Left forelimb (tissue), 1 donor: ENCODE results near the gene SELENOM.
"Not testable (repeated sequence)": the region's sequence is repeated elsewhere in the genome, so short reads cannot be mapped to it uniquely, and the experiment has no call there.

Source experiments
- DNase-seq: peaks from one replicate; pipeline ENCODE4 v3.0.0-alpha.2; 2018; ENCODE audit warnings: low spot score

The SELENOM gene

GRCh38 chr22:31130873-31131272 is 23.5 kb upstream of the SELENOM start:
- DNase-seq: no peak

GRCh38 chr22:31128156-31128555 is 20.8 kb upstream of the SELENOM start:
- DNase-seq: no peak

DNA sequence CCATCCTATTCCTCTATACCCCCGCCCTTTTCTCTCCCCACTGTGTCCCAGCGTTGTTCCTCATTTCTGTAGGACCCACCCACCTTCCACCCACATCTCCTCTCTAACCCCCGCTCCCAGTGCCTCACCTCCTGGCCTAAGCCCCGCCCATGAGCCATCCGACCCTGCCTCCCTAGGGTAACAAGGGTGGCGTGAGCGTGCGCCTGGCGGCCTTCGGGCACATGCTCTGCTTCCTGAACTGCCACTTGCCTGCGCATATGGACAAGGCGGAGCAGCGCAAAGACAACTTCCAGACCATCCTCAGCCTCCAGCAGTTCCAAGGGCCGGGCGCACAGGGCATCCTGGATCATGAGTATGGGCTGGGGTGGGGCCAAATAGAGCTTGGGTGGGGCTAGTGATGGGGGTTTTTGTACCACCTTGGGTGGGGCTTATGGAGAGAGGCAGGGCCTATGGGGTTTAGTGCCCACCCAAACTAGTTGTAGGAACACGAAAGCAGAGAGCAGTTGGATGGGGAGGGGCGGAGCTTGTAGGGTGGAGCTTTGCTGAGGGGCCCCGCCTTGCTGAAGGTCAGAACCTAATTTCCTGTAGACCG is 19.9 kb upstream of the SELENOM start:
- DNase-seq: no peak

- no peak for DNase-seq
Observed at GRCh38 chr22:31126869-31127175, 19.5 kb upstream of the SELENOM start.

- no peak for DNase-seq
Observed at GRCh38 chr22:31126128-31126868, 18.9 kb upstream of the SELENOM start.

- no peak for DNase-seq
Observed at GRCh38 chr22:31125521-31126117, 18.3 kb upstream of the SELENOM start.

- no peak for DNase-seq
Observed at GRCh38 chr22:31124811-31125465, 17.6 kb upstream of the SELENOM start.

- no peak for DNase-seq
Observed at GRCh38 chr22:31124290-31124689, 16.9 kb upstream of the SELENOM start.

GRCh38 chr22:31123292-31123602 is 15.9 kb upstream of the SELENOM start:
- DNase-seq: no peak

DNA sequence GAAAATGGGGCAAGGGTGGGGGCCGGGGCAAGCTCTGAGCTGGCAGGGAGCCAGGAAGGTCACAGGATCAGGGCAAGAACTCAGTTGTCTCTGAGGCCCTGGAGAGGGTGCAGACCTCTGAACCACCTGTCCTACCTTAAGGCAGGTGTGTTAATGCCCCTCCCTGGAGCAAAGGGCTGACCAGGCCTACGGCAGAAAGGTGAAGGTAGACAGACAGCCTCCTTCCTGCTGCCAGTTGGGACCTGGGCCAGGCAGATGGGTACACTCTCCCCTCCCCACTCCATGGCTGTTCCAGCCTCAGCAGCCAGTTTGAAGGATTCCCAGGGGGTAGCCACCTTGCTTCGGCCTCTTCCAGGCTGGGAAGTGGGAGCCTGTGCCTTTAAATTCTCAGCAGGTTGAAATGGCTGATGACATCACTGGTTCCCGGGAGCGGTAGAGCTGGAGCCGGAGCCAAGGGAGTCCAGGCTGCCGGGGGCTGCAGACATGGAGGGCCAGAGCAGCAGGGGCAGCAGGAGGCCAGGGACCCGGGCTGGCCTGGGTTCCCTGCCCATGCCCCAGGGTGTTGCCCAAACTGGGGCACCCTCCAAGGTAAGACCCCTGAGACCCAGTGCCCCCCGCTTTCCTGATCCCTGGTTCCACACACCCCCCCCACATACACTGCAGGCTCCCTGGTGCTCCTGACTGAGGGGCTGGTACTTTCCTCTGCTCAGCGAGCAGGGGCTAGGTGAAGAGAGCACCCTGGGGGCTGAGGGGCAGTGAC is 15.3 kb upstream of the SELENOM start, which contains the start of gene INPP5J:
Gene INPP5J, plus strand, starts transcription at position 435 of the 760 bp plus-strand sequence. Its CDS starts 49 bp downstream, at position 484.
- no peak for DNase-seq

GRCh38 chr22:31122196-31122531 is 14.8 kb upstream of the SELENOM start:
- no peak for DNase-seq

DNA sequence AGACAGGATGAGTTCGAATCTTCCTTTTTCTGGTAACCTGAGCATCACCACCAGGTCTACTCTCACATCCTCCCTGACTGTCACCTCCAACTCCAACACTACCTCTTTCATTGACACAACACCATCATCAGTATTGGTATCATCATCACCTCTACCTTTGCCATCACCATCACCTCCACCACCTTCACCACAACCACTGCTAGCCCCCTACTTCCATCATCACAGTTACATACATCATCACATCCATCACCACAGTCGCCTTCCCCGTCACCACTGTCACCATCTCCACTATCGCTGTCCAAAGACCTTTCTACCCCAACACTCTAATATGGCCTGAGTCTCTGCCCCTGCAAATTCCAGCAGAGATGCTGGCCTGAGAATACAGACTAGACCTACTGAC is 14.0 kb upstream of the SELENOM start:
- no peak for DNase-seq

DNA sequence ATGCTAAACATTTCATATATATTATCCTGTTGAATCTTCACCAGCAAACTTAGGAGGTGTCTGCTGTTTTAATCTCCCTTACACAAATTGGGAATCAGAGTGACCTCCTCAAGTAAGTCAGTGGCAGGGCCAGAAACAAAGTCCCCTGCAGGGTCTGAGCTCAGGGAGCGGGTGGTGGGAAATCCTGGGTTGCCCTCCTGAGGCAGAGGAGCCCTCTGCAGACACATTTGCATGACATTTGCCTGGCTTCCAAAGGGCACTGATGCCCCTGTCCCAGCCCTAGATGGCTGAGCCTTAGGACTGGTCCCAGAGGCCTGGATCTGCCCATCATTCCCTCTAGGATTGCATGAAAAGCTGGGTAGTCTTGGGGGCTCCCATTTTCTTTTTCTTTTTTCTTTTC is 13.3 kb upstream of the SELENOM start:
- no peak for DNase-seq

DNA sequence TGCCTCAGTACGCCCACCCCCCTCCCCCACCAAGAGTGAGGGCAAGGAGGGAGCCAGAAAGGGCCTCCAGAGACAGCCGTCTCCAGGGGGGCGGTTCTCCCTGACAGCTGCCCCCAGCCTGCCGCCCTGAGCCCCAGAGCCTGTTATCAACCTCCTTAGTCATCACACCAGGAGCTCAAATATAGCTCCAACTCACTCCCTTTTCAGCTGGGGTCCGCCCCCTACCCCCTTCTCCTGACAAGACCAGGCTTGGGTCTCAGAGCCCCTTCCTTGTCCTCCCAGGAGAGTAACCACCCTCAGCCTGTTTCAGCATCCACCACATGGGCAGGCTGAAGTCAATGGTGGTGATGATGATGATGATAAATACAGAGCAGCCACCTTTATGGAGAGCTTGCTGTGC is 12.9 kb upstream of the SELENOM start:
- no peak for DNase-seq

DNA sequence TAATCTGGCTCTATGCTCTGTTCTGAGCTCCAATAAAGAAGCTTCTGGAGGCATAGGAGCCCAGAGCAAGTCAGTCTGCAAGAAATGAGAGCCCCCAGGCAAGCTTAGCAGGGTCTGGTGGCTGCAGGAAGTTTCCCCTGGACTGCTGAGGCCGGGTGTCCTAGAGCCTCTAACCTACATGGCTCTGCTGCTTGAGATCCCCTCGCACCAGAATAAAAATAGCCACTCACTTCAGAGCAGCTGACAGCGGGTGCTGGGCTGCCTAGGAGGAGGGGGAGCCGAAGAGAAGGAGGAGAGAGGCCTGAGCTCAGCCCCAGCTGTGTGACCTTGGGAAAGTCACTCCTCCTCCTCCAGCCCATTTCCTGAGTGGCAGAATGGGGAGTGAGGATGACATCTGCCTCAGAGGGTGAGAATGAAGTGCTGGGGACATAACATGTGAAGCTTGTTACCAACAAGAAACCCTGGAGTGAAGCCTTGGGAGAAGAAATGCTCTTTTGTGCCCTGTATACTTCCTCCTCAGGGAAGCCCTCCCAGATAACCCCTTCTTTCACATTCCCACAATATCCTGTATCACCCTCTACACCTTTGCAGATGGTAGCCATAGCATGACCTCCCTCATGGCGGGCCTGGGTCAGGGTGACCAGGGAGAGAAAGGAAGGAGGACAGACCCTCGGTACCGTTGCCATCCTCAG is 11.8 kb upstream of the SELENOM start:
- DNase-seq: no peak

GRCh38 chr22:31118046-31118820 is 10.9 kb upstream of the SELENOM start:
- no peak for DNase-seq

DNA sequence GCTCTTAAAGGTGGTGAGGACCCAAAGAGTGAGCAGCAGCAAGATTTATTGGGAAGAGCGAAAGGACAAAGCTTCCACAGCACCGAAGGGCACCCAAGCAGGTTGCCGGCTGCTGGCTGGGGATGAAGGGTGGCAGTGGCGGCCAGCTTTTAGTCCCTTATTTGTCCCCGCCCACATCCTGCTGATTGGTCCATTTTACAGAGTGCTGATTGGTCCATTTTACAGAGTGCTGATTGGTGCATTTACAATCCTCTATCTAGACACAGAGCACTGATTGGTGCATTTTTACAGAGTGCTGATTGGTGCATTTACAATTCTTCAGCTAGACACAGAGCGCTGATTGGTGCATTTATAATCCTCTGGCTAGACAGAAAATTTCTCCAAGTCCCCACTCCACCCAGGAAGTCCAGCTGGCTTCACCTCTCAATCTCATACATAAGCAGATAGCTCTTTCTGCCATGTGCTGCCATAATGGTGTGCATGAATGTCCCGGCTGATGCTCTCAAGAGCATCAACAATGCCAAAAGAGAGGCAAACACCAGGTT is 5.3 kb upstream of the SELENOM start:
- not testable (repeated sequence) for DNase-seq

DNA sequence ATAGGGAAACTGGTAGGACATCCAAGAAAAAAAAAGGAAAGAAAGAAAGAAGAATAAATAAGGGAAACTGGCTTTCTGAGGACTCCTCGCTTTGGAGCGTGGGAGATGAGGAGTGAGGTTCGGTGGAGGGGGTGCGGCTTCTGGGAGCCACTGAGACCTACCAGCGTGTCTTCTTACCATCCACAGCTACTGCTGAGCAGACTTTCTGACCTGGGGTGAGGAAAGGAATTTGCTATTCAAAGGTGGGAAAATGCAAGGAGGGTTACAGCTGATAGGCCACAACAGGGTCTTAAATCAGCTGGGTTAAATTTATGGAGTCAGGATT is 488 bp upstream of the SELENOM start:
- no peak for DNase-seq

DNA sequence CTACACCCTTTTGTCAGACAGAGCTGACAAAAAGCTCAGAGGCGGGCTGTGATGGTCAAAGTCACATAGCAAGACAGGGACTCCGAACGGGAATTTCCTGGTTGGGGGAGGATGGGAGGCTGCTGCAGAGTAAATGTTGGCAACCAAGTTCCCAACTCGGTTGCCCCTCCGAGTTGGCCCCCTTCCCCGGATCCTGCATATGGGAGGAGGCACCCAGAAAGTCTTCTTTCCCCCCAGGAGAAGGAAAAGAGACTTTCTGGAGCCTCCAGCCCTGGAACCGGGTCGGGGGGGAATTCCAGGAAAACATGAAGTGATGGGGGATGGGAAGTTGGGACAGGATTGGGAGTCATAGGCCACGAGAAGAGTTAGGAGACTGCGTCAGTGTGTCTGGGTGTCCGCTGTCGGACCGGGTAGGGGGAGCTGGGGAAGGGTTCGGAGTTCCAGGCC is 614 bp downstream of the SELENOM start:
- no peak for DNase-seq

DNA sequence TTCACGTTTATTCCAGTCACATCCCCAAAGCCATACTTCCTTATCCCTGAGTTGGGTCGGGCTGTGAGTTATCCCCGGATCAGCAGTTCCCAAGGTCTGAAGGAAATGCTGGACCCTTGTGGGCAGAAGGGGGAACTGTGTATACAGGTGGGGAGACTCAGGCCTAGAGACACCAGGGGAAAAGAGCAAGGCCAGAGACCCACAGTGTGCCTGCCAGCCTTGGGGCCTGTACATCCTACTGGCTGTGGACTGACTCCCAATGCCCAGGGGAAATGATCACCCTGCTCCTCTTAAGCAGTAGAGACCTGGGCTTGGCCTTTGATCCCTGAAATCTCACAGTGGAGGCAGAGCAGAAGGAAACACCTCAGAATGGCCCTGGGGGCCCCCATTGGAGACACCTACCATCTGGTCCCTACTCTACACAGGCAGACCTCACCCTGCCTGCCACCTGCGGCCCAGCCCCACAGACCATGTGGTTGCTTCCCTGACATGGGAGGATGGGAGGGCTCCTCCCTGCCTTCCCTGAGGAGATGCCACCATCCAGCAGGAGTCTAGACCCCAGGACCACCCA is 1.3 kb downstream of the SELENOM start:
- DNase-seq: no peak
